ENCODE results near the gene SIAH1.

DNA sequence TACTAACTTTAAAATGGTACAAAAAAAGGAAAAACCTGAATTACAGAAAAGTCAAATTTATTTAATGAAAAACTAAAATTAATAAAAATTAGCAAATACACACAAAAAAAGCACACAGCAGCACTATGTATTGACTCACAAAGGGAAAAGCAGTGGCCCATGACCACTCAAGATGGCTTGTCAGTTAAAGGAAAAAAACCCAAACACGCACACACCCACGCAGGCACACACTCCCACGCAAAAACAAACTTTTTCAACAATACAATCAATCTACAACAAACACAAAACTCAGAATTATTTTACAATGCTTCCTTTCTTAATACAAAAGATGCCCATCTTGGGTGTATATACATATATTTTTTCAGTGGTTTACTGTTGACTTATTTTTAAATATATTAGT is 24.2 kb downstream of the SIAH1 start:
- TF ChIP-seq, protein P1, sequence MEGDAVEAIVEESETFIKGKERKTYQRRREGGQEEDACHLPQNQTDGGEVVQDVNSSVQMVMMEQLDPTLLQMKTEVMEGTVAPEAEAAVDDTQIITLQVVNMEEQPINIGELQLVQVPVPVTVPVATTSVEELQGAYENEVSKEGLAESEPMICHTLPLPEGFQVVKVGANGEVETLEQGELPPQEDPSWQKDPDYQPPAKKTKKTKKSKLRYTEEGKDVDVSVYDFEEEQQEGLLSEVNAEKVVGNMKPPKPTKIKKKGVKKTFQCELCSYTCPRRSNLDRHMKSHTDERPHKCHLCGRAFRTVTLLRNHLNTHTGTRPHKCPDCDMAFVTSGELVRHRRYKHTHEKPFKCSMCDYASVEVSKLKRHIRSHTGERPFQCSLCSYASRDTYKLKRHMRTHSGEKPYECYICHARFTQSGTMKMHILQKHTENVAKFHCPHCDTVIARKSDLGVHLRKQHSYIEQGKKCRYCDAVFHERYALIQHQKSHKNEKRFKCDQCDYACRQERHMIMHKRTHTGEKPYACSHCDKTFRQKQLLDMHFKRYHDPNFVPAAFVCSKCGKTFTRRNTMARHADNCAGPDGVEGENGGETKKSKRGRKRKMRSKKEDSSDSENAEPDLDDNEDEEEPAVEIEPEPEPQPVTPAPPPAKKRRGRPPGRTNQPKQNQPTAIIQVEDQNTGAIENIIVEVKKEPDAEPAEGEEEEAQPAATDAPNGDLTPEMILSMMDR (IDR thresholded peaks at IDR 0.05), result no peak
- no peak for TF ChIP-seq POLR2A (IDR thresholded peaks at IDR 0.05)

Data from adrenal gland (tissue), 5 donors.